Epithelial cell of proximal tubule (primary cell): ENCODE results near the gene KCNJ4. TPM values are rescaled to one million over a fixed set of nuclear protein-coding genes. Genes with fewer than 3 reads are reported as not detected.

Source experiments
- DNase-seq: peaks from one replicate; pipeline ENCODE4 v3.0.0-alpha.2; 2011; ENCODE audit warnings: low read depth
- H3K4me3 ChIP-seq: 2 replicates; pipeline ENCODE4 v1.5.1; 2011; ENCODE audit warnings: low read depth, mild to moderate bottlenecking, low read length
- CTCF ChIP-seq: conservative IDR thresholded peaks from 2 replicates; pipeline ENCODE4 v1.5.1; 2012; ENCODE audit warnings: low read depth, mild to moderate bottlenecking, low read length
- total RNA-seq: library from RNA; depleted of rRNA; stranded (reverse); fragments of >200 nt; gene quantifications from 2 replicates; pipeline ENCODE4 v1.2.3, GENCODE V29; 2015

Gene KCNJ4
- 0.07 TPM in 1 of 2 replicates, not detected in the other for total RNA-seq

GRCh38 chr22:38455076-38455529 is at the start of gene KCNJ4:
Gene KCNJ4, minus strand, starts transcription at chr22:38455199. Its CDS starts 27,067 bp downstream, at chr22:38428132.
- no peak for DNase-seq
- TF ChIP-seq CTCF, result no peak
- peak within 1 kb of the TSS; percentile 18 for H3K4me3 ChIP-seq

- TF ChIP-seq CTCF, result no peak
- DNase-seq, result no peak
- H3K4me3 ChIP-seq, result peak overlapping the region; percentile 88
Observed at GRCh38 chr22:38503021-38503420, 48.0 kb upstream of the KCNJ4 start.

- no peak for TF ChIP-seq CTCF
- H3K4me3 ChIP-seq, result no peak overlapping the region
- DNase-seq, result no peak
Observed at GRCh38 chr22:38501797-38502672, 47.0 kb upstream of the KCNJ4 start.

- no peak for TF ChIP-seq CTCF
- DNase-seq, result no peak
- H3K4me3 ChIP-seq, result no peak overlapping the region
Observed at GRCh38 chr22:38497869-38498268, 42.9 kb upstream of the KCNJ4 start.

GRCh38 chr22:38494939-38495338 is 39.9 kb upstream of the KCNJ4 start:
- no peak for DNase-seq
- no peak overlapping the region for H3K4me3 ChIP-seq
- TF ChIP-seq CTCF, result no peak

GRCh38 chr22:38494498-38494897 is 39.5 kb upstream of the KCNJ4 start:
- TF ChIP-seq CTCF, result no peak
- no peak for DNase-seq
- no peak overlapping the region for H3K4me3 ChIP-seq
